NCI-H2029 treated with DMSO at 0.1 percent for 48 hours (cell line): Measurements from ENCODE around the gene GRID2.
"Not testable (repeated sequence)": the region's sequence is repeated elsewhere in the genome, so short reads cannot be mapped to it uniquely, and the experiment has no call there.

Experiments used
- DNase-seq: peaks from one replicate; lab custom pipeline; 2025; lab: John Stamatoyannopoulos, UW

GRID2 gene

DNA sequence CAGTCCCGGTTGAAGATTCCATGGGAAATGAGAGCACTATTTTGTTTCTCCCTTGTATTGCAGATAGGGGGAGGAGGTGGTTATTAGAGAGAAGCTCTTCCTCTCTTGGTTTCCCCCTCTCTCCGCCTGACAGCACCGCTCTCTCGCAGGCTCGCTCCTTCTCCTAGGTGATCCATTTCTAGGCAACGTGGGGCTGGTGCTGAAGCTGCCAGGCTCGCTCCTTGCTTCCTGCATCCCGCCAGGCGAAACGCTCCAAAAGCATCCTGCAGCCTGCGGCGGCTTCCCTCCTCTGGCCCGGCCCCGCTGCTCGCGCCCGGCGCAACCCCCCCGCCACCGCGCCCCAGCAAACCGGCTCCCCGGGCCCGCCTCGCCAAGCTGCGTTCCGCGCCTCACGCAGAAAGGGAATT is at the start of gene GRID2:
TSS of gene GRID2 (plus strand) at position 346 of the 407 bp plus-strand sequence.
- no peak for DNase-seq

DNA sequence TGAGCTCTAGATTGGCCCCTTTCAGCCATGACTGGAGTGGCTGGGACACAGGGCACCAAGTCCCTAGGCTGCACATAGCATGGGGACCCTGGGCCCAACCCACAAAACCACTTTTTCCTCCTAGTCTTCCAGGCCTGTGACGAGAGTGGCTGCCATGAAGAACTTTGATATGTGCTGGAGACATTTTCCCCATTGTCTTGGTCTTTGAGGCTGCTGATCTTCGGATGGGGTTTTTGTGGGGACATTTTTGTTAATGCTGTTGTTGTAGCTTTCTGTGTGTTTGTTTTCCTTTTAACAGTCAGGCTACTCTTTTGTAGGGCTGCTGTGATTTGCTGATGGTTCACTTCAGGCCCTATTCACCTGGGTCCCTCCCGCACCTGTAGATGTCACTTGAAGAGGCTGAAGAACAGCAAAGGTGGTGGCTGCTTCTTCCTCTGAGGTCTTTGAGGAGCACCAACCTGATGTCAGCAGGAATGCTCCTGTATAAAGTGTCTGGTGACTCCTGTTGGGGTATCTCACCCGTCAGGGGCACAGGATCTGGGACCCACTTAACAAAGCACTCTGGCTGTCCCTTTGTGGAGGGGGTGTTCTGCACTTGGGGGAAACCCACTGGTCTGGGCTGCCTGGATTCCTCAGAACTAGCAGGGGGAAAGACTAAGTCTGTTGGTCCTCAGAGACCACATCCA is 49.6 kb upstream of the GRID2 start:
- DNase-seq: no peak

DNA sequence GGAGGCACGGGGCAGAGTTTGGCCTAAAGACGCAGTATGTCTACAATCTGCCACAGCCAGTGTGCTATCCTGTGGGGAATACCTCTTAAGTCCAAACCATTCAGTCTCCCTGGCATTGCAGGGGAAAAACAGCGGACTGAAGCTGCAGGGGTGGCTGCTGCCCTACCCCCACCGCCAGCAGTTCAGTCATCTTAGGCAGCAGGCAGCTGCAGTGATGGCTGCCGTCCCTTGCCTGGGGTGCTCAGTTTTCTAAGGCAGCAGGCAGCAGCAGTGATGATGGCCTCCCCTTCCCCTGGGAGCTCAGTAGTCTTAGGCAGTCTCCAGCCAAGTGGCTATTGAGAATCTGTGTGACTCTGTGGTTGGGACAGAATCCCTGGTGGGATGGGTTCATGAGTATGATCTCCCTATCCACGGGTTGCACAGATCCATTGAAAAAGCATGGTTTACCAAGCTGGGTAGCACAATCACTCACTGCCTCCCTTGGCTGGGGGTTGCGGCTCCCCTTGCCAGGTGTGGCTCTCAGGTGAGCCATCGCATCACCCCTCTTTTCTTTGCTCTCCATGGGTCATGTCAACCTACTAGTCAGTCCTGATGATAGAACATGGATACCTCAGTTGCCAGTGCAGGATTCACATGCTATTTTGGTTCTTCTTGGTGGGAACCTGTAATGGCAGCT is 48.9 kb upstream of the GRID2 start:
- DNase-seq: no peak

DNA sequence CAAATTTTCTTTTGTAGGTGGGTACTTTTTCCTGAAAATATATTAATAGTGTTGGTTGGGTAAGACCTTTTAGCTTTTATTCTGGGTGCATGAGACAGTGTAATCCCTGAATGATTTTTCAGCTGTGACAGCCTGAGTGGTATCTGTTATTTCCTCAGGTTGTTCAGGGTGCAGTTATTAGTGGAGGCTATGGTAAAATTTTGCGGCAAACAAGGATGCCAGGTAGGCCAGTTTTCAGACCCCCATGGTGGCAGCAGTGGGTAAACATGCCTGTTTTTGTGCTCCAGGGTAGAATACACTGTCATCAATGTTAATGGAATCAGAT is 47.9 kb upstream of the GRID2 start:
- no peak for DNase-seq

DNA sequence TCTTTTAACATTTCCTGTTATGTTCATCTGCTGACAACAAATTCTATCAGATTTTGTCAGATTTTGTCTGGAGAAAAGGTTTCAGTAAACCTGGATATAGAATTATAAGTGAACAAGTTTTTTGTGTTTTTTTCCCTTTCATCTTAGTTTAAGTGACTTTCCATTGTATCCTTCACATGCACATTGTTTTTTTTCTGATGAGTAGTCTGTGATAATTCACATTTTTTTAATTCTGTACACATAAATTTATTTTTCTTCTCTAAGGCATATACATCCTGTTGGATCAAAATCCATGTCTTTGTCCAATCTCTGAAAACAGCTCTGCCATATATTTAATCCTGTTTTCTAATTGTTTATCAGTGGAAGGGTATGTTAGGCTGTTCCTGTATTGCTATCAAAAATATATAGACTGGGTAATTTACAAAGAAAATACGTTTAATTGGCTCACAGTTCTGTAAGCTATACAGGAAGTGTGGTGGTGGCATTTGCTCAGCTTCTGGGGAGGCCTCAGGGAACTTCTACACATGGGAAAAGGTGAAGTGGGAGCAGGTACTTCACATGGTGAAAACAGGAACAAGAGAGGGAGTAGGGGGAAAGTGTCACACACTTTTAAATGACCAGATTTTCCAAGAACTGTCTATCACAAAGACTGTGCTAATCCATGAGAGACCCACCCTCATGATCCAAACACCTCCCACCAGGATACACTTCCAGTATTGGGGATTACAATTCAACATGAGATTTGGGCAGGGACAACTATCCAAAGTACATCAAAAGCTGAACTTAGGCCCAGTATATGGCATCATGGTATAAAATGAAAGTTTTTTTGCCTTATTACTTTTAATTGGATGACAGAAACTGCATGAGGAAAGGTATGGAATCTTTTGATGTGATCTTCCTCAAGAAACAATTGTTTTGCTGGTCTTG is 45.6 kb upstream of the GRID2 start:
- no peak for DNase-seq

DNA sequence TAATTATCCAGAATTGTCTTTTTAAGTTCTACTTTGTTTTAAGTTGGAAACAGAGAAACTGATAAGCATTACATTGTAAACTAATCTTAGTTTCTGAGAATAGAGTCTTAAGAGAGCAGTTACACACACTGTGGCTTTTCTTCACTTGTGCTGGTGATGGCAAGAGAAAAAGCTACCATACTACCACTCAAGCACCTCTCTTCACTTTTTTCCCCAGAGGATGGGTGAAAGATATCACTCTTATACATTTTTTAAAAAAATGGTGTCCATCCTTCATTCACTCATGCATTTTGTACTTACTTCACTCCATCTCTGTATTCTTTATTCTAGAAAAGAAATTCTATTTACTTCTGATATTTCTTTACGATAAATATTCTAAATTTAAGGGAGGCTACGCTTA is 42.5 kb upstream of the GRID2 start:
- DNase-seq: no peak

DNA sequence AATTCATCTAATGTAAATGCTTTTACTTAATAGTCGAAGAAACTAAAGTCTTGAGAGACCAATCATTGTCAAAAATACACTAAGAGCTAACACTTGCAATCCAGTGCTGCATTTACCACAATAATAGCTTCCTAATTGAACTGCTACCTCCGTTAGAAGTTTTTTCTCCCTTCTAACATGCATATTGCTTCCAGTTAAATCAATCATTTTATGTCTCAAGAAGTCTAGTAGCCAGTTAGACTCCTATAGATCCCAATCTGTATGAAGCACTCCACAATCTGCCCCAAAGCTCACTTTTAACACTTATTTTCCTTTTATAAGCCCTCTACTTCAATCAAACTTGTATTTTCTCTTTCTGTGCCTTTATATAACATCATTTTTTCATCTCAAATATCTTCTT is 41.4 kb upstream of the GRID2 start:
- no peak for DNase-seq

DNA sequence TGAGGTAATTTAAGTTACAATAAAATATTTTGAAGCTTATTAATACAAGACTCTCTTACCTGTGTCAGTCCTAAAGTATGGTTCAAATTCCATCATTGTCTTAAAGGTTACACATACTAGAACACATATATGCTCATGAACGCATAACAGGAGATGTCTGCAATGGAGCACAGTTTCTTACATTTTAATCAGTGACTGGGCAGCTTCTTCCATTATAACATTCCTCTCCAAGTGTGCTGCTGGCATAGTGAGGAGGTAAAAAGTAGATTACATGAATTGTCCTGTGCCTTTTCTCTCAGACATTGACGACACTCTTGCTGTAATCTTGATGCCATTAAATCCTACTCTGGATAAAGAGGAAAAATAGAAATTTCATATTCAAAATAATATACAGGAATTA is 40.8 kb upstream of the GRID2 start:
- no peak for DNase-seq

DNA sequence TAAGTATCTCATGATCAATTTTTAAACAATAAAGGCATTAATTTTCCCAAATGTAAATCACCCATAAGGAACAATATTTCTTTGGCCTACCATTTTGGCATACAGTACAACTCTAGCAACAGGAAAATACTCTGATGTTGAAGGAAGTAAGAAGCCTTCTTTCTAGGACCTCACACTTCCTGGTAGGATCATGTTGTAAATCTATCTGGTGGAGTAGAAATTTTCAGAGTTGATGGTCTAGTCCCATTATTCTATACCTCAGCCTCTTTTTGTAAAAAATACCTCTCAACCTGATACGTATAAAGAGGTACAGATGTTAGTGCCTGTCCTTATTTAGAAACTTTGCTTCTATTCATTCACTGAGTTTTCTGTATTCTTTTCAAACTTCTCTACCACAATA is 40.2 kb upstream of the GRID2 start:
- DNase-seq: no peak

DNA sequence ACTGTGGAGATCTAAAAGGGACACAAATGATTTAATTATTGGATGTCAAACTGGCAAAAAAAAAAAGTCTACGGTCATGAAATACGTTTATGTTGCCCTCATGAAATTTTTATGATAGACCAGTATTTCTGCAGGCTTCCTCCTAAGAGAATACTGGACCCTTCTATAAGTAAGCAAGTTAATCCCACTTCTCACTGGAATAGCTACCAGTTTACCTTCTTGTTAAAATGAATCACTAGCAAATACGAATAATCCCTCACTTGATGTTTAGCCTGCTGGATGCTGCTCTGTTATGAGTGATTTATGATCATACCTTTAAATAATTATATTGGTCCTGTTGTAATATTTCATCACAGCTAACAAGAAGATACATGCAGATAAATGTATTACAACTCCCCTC is 39.6 kb upstream of the GRID2 start:
- DNase-seq: no peak

DNA sequence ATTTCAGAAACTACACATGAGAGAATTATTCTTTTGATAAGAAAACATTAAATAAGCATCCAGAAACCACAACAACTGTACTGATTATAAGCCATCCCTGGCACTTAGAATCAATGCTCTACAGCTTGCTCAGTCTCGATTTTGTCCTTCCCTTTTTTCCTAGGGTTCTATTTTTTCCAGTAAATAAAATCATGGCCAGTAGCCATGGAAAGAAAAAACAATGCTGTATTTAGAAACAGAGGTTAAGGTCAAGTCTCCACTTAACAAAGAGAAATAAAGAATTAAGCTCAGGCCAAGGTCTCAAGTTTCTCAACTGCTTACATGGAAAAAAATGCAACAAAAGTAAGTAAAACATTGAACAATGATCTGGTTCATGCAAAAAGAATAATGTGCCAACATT is 38.7 kb upstream of the GRID2 start:
- DNase-seq: no peak

DNA sequence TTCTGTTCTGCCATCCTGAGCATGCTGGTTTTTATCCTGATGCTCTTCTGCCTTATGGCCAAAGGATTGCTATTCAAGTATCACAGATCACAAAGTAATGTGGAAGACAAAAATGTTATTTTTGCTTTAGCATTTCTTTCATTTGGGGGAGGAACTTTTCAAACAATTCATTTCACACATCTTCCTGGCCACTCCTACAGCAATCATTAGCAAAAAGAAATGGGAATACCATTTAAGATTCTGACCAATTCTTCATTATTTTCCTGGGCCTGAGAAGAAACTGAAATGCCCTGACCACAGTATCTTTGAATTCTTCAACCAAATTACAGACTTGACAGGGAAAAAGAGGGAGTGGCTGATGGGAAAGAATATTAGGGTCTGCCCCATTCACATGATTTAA is 38.0 kb upstream of the GRID2 start:
- no peak for DNase-seq

DNA sequence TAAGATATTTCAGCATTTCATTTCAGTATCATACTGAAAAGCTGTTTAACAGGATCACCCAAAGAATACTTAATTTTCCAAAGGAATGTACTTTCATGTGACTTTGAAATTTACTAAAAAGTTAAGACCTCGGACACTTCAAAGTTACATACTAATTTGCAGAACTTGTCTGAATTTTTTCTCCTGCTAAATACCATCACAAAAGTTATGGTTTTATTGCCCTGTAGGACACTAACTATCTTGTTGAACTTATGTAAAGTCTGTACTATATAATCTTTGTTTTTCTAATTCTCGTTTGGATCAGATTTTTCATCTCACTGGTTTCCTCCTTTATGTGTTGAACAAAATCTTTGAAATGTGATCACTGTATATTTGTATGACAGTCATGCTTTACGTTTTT is 37.2 kb upstream of the GRID2 start:
- DNase-seq: no peak

DNA sequence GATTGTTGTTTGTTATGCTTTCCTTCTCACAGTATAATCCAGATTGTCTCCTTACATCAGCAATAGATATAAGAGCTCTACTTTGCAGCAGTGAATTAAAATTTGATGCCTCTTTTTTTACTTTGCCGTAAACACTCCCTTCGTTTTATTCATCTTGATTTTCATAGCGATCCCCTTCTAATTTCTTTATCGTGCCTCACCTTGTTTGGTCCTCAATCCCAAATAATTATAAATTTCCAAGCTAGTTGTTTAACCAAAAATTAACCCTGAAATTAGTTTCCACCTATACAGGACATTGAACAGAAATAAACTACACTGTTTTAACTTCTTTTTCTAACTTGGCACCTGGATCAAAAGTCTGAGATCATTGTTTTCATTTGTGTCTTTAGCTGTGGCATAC is 35.1 kb upstream of the GRID2 start:
- DNase-seq: no peak

DNA sequence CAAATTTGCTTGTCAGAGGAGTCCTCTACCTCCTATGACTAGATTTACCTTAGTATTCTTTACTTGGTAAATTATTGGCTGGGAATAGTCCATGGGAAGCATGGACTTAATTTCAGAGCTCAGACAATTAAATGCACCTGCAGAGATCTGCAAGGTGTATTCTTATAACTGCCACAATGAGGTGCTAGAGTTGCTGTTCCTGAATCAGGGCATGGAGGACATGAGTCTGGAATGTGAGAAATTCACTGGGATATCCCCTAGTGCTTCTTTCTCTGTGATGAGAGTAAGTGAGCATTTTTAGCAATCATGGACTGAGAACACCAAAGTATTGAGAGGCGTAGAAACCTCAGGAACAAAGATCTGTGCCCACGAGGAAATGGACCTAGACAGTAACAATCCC is 32.9 kb upstream of the GRID2 start:
- DNase-seq: no peak

DNA sequence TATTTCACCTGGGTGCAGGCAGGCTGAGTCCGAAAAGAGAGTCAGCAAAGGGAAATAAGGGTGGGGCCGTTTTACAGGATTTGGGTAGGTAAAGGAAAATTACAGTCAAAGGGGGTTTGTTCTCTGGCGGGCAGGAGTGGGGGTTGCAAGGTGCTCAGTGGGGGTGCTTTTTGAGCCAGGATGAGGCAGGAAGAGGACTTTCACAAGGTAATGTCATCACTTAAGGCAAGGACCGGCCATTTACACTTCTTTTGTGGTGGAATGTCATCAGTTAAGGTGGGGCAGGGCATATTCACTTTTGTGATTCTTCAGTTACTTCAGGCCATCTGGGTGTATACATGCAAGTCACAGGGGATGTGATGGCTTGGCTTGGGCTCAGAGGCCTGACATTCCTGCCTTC is 32.2 kb upstream of the GRID2 start:
- not testable (repeated sequence) for DNase-seq

DNA sequence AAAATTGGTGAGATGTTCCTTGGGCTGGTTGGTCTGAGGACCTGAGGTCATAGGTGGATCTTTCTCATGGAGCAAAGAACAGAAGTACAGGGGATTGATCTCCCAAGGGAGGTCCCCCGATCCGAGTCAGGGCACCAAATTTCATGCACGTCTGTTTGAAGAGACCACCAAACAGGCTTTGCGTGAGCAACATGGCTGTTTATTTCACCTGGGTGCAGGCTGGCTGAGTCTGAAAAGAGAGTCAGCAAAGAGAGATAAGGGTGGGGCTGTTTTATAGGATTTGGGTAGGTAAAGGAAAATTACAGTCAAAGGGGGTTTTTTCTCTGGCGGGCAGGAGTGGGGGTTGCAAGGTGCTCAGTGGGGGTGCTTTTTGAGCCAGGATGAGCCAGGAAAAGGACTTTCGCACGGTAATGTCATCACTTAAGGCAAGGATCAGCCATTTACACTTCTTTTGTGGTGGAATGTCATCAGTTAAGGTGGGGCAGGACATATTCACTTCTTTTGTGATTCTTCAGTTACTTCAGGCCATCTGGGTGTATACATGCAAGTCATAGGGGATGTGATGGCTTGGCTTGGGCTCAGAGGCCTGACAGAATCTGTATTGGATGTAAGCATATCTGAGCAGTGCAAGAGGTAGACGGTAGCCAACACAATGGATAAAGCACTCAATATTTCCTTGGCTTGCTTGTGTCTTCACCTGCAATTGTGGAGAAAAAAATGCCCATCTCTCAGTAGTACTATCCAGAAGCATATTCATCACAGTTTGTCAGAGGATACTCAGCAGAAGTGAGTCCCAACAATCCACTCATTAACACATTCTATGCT is 26.5 kb upstream of the GRID2 start:
- not testable (repeated sequence) for DNase-seq

DNA sequence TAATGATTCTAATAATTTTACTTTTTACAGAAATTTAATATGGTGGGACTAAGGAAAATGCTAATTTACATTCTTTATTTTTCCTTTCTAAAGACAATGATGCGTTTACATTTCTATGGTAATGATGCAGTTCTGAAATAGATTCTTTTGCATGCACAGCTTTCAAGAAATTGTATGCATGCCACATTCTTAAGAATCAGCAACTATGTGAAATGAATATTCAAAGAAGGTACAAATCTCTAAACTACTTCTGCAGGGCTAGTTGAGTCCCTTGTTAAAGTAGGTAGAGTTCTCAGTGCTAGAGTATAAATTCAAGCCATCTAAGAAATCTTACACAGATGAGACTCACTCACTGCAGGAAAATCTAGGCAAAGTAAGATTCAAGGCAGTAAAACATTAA is 24.5 kb upstream of the GRID2 start:
- no peak for DNase-seq

DNA sequence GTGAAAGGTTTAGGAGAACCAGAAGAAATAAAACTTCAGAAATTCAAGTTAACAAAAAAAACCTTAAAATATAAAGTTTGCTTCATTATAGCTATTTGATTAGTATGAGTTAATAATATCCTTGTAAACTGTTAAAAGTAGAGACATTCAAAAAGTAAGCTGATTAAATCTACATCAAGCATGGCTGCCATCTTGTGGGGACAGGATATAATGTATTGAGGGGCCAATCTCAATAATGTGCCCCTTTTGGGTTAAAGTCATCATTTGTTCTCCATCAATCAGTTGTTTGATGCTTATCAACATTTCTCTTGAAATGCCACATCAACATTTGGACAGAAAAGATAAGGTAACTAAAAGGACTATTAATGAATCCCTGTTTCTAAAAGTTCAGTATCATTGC is 4.6 kb upstream of the GRID2 start:
- DNase-seq: no peak

DNA sequence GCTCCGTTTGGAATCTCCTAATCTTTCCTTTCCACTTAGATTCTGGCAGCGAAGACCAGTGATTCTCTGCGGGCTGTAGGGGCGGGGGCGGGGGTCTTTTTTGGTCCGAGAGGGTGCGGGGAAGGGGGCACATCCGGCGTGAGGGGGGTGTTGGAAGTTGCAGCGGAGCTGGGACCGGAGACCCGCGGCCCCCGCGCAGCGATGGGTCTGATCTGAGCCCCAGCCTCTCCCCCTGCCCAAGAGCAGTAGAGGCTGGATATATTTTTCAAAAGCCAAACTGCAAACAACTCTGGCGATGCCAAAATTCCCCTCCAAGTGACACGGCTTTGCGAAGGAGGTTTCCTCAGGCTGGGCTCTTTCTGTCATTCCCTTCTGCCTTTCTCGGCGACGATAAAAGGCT is 355 bp downstream of the GRID2 start:
- DNase-seq: no peak

DNA sequence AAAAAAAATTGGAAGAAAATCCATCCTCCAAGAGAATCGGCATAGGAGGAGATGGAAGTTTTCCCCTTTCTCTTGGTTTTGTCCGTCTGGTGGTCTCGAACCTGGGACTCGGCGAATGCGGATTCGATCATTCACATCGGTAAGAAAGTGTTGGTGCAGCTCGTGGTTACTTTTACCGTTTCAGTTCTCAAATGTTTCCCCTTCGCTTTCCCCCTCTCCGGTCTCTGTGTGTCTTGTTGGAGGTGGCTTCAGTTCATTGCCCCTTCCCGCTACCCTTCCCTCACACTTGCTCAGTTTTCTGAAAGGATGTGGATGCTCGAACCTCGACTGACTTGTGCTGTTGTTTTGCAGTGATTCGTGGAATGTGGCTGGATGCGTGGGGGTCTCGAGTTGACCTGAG is 840 bp downstream of the GRID2 start:
- no peak for DNase-seq

DNA sequence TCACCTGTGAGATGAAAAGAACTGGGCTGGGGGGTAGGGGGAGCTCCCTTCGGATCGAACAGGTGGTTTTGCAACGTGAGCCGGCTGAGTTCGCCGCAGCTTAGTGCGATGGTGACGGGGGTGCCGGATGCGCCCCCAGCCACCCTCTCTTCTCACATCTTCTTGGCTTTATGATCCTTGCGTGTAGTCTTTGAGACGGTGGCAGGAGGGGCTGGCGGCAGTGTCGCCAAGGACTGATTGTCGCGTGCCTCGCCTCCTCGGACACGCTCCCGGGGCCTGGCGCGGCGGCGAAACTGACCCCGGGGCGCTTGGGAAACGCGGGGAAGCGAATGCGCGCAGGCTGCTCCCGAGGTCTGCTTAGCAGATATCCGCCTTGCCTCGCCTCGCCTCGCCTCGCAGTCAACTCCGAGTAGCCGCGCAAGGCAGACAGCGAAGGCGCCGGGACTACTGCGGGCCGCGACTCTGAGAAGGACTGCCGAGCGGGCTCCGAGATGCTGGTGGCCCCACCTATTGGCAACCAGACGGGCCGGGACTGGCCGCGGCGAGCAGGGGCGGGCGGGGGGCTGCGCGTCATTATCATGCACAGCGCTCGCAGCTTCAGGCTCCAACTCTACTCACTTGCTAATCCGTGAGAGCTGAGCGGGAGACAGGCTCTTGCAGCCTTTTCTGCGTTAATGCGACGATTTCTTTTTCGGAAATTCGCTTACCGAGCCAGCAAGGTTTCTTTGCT is 1.5 kb downstream of the GRID2 start:
- no peak for DNase-seq
